ENCODE data around the gene AUTS2. TPM values are rescaled to one million over a fixed set of nuclear protein-coding genes. Genes with fewer than 3 reads are reported as not detected.

Gene AUTS2
- total RNA-seq, 6 experiments from 2014 or later, result 10.4 to 32.0 (median 19.3) TPM

- H3K27ac ChIP-seq, result no peak overlapping the region
- no CpG with 5 or more reads among the region's 6 CpGs for WGBS (ENCODE audit: insufficient coverage, low coverage, low lambda C conversion rate, missing lambda C conversion rate)
- intact Hi-C loops (cut with DNase I), result no loop called here
- no peaks in the 10 kb centered on the region for H3K27me3 ChIP-seq
- no peaks in the 10 kb centered on the region for H3K4me1 ChIP-seq
- ATAC-seq (peak in 1 of 4 donors; percentile 19), DNase-seq (no peak)
- H3K9me3 ChIP-seq, result no peaks in the 10 kb centered on the region
- no peaks in the 10 kb centered on the region for H3K36me3 ChIP-seq
- no peak overlapping the region for H3K4me3 ChIP-seq
- TF ChIP-seq CTCF (IDR thresholded peaks at IDR 0.05) (no peak), POLR2A (IDR thresholded peaks at IDR 0.05) (no peak)
Measured at GRCh38 chr7:69691327-69691726, 93.1 kb downstream of the AUTS2 start.

GRCh38 chr7:69691734-69692133 lies 93.5 kb downstream of the AUTS2 start:
- H3K36me3 ChIP-seq, result no peaks in the 10 kb centered on the region
- no peaks in the 10 kb centered on the region for H3K4me1 ChIP-seq
- DNase-seq (no peak), ATAC-seq (no peak)
- TF ChIP-seq POLR2A (IDR thresholded peaks at IDR 0.05) (no peak), CTCF (IDR thresholded peaks at IDR 0.05) (no peak)
- no peak overlapping the region for H3K4me3 ChIP-seq
- 30% methylated on average over 1 of the region's 4 CpGs for WGBS (ENCODE audit: insufficient coverage, low coverage, low lambda C conversion rate, missing lambda C conversion rate)
- H3K27me3 ChIP-seq, result no peaks in the 10 kb centered on the region
- H3K9me3 ChIP-seq, result no peaks in the 10 kb centered on the region
- intact Hi-C loops (cut with DNase I), result no loop called here
- H3K27ac ChIP-seq, result no peak overlapping the region

GRCh38 chr7:69692611-69693010 lies 94.3 kb downstream of the AUTS2 start:
- no peak for ATAC-seq
- Histone ChIP-seq H3K4me3 (no peak overlapping the region), H3K9me3 (no peaks in the 10 kb centered on the region), H3K36me3 (no peaks in the 10 kb centered on the region), H3K27me3 (no peaks in the 10 kb centered on the region), H3K4me1 (no peaks in the 10 kb centered on the region), H3K27ac (no peak overlapping the region)
- no peak for TF ChIP-seq POLR2A (IDR thresholded peaks at IDR 0.05)
- no peak for TF ChIP-seq CTCF (IDR thresholded peaks at IDR 0.05)
- no peak for DNase-seq
- intact Hi-C loops (cut with DNase I), result no loop called here
- WGBS (ENCODE audit: insufficient coverage, low coverage, low lambda C conversion rate, missing lambda C conversion rate), result 96% methylated on average over 3 of the region's 3 CpGs

- no peaks in the 10 kb centered on the region for H3K27me3 ChIP-seq
- no peaks in the 10 kb centered on the region for H3K36me3 ChIP-seq
- 100% methylated on average over 1 of the region's 1 CpG for WGBS (ENCODE audit: insufficient coverage, low coverage, low lambda C conversion rate, missing lambda C conversion rate)
- H3K9me3 ChIP-seq, result no peaks in the 10 kb centered on the region
- no peak overlapping the region for H3K4me3 ChIP-seq
- ATAC-seq, result no peak
- intact Hi-C loops (cut with DNase I), result no loop called here
- H3K4me1 ChIP-seq, result no peaks in the 10 kb centered on the region
- no peak for DNase-seq
- TF ChIP-seq POLR2A (IDR thresholded peaks at IDR 0.05) (no peak), CTCF (IDR thresholded peaks at IDR 0.05) (no peak)
- H3K27ac ChIP-seq, result no peak overlapping the region
Measured at GRCh38 chr7:69693042-69693441, 94.8 kb downstream of the AUTS2 start.

DNA sequence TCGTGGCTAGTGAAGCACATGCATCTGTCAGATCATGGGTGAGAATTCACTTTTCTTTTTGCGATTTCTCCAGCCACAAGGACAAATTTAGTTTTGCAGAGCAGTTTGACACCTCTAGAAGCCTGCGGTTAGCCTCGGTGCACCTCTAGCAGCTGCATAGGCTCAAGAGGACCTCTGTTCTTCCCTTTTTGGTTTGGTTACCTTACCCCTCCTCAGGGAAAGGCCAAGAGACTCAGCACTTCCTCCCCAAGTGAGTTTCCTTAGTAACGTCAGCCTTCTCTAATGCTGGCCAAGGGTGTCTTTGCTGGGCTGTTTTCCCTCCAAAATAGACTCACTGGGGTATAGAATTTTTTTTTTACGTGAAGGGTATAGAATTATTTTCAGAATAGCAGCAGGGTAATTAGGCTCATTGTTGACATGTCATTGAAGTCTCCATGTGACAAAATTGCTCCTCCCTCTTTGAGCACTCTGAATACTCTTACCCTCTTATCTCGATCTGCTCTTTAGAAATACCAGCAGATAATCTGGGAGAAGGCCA lies 97.8 kb downstream of the AUTS2 start:
- DNase-seq (no peak), ATAC-seq (no peak)
- H3K4me1 ChIP-seq, result peaks cover 0 to 5% (median 3%) of the 10 kb centered on the region in 4 donors
- no peaks in the 10 kb centered on the region for H3K27me3 ChIP-seq
- TF ChIP-seq CTCF (IDR thresholded peaks at IDR 0.05) (no peak), POLR2A (IDR thresholded peaks at IDR 0.05) (no peak)
- H3K9me3 ChIP-seq, result no peaks in the 10 kb centered on the region
- no peak overlapping the region for H3K27ac ChIP-seq
- intact Hi-C loops (cut with DNase I), result no loop called here
- 61% methylated on average over 7 of the region's 7 CpGs for WGBS (ENCODE audit: insufficient coverage, low coverage, low lambda C conversion rate, missing lambda C conversion rate)
- no peak overlapping the region for H3K4me3 ChIP-seq
- no peaks in the 10 kb centered on the region for H3K36me3 ChIP-seq
